ENCODE measurements around the gene HMGN4. TPM values are rescaled to one million over a fixed set of nuclear protein-coding genes. Genes with fewer than 3 reads are reported as not detected.

Gene HMGN4
- polyA plus RNA-seq, 1 donor from 2014 or later: 125 TPM

GRCh38 chr6:26593278-26594130 lies 55.3 kb downstream of the HMGN4 start:
- H3K9ac ChIP-seq (ENCODE audit: low read length): no peak overlapping the region
- peaks cover 4% of the 10 kb centered on the region for H3K9me3 ChIP-seq (ENCODE audit: low read length)
- no peaks in the 10 kb centered on the region for H3K36me3 ChIP-seq (ENCODE audit: insufficient read depth, low read length)
- H2AFZ ChIP-seq (ENCODE audit: low read depth, low read length): no peak overlapping the region
- H3K27ac ChIP-seq (ENCODE audit: low read length): no peak overlapping the region
- peaks cover 7% of the 10 kb centered on the region for H3F3A ChIP-seq (ENCODE audit: insufficient read depth, low read length, poor library complexity, severe bottlenecking)
- H3K79me2 ChIP-seq (replicated peaks; ENCODE audit: insufficient read depth, low read length): peaks cover 10% of the 10 kb centered on the region
- H4K20me1 ChIP-seq (ENCODE audit: insufficient read depth): no peaks in the 10 kb centered on the region
- peaks cover 47% of the 10 kb centered on the region for H3K27me3 ChIP-seq (ENCODE audit: insufficient read depth, low read depth, low read length)
- no peak overlapping the region for H3K4me2 ChIP-seq (ENCODE audit: low read length)
- no peak overlapping the region for H3K4me3 ChIP-seq (ENCODE audit: low read length)
- TF ChIP-seq REST (IDR thresholded peaks at IDR 0.05; ENCODE audit: borderline replicate concordance): no peak
- TF ChIP-seq SMC3 (conservative IDR thresholded peaks at IDR 0.05; ENCODE audit: poor library complexity): no peak
- TF ChIP-seq POLR2AphosphoS5 (IDR thresholded peaks at IDR 0.05): no peak
- TF ChIP-seq EZH2 (IDR thresholded peaks at IDR 0.05; ENCODE audit: borderline replicate concordance, insufficient read depth, low read length, poor library complexity, severe bottlenecking): no peak
- no peaks in the 10 kb centered on the region for H3K9me2 ChIP-seq (ENCODE audit: insufficient read depth, low read length)

- peaks cover 10% of the 10 kb centered on the region for H3K79me2 ChIP-seq (replicated peaks; ENCODE audit: insufficient read depth, low read length)
- H3K4me3 ChIP-seq (ENCODE audit: low read length): no peak overlapping the region
- H3K9me3 ChIP-seq (ENCODE audit: low read length): peaks cover 4% of the 10 kb centered on the region
- H3K4me2 ChIP-seq (ENCODE audit: low read length): no peak overlapping the region
- H3K36me3 ChIP-seq (ENCODE audit: insufficient read depth, low read length): no peaks in the 10 kb centered on the region
- H3K9ac ChIP-seq (ENCODE audit: low read length): no peak overlapping the region
- no peak overlapping the region for H2AFZ ChIP-seq (ENCODE audit: low read depth, low read length)
- no peak overlapping the region for H3K27ac ChIP-seq (ENCODE audit: low read length)
- TF ChIP-seq SMC3 (conservative IDR thresholded peaks at IDR 0.05; ENCODE audit: poor library complexity) (no peak), CTCF (IDR thresholded peaks at IDR 0.05; ENCODE audit: poor library complexity, severe bottlenecking) (no peak), TAF1 (IDR thresholded peaks at IDR 0.05; ENCODE audit: low read depth) (no peak), REST (IDR thresholded peaks at IDR 0.05; ENCODE audit: borderline replicate concordance) (no peak)
- no peaks in the 10 kb centered on the region for H3K9me2 ChIP-seq (ENCODE audit: insufficient read depth, low read length)
- H4K20me1 ChIP-seq (ENCODE audit: insufficient read depth): no peaks in the 10 kb centered on the region
- peaks cover 7% of the 10 kb centered on the region for H3F3A ChIP-seq (ENCODE audit: insufficient read depth, low read length, poor library complexity, severe bottlenecking)
- peaks cover 47% of the 10 kb centered on the region for H3K27me3 ChIP-seq (ENCODE audit: insufficient read depth, low read depth, low read length)
Observed at GRCh38 chr6:26594131-26594498, 55.9 kb downstream of the HMGN4 start.

All from neural cell (in vitro differentiated cells).